Measurements from ENCODE around the gene SLC16A7.

- TF ChIP-seq POLR2A (IDR thresholded peaks at IDR 0.05; ENCODE audit: low read length) (no peak), GATA1 (IDR thresholded peaks at IDR 0.05; ENCODE audit: low read depth, low read length) (peak; percentile 17)
Observed at GRCh38 chr12:59736786-59737185, 141.0 kb downstream of the SLC16A7 start.

All from erythroblast (primary cell).